Right atrium auricular region (tissue), 2 donors: ENCODE data around the gene C11orf21. TPM values are rescaled to one million over a fixed set of nuclear protein-coding genes. Genes with fewer than 3 reads are reported as not detected.

ENCODE experiments used
- DNase-seq: peaks from one replicate; pipeline ENCODE4 v3.0.0-alpha.2; 2019; ENCODE audit warnings: low spot score
- H3K27ac ChIP-seq, 2 donors: fragments of 200-600 bp; sonication (generic); 1 replicate in 1 of 2; 2 replicates in 1 of 2; pipeline ENCODE4 v1.5.1; 2016 to 2019
- H3K27me3 ChIP-seq, 2 donors: fragments of 200-600 bp; sonication (generic); one replicate each; pipeline versions ENCODE4 v1.5.1 to v1.6.0; 2017 to 2019
- H3K36me3 ChIP-seq: fragments of 200-600 bp; sonication (generic); one replicate; pipeline ENCODE4 v1.5.1; 2016
- H3K4me1 ChIP-seq, 2 donors: fragments of 200-600 bp; sonication (generic); one replicate each; pipeline versions ENCODE4 v1.5.1 to v1.6.0; 2017 to 2019
- H3K4me3 ChIP-seq, 2 donors: fragments of 200-600 bp; sonication (generic); 1 replicate in 1 of 2; 2 replicates in 1 of 2; pipeline ENCODE4 v1.5.1; 2017 to 2019; ENCODE audit warnings: mild to moderate bottlenecking in 1 of 2, moderate library complexity in 1 of 2
- H3K9me3 ChIP-seq, 2 donors: fragments of 200-600 bp; sonication (generic); one replicate each; pipeline ENCODE4 v1.5.1; 2019
- CTCF ChIP-seq, 2 donors: fragments of 200-600 bp; sonication (generic); IDR thresholded peaks; one replicate each; pipeline ENCODE4 v1.5.1; 2019; ENCODE audit warnings: antibody characterized with exemption in 2 of 2
- total RNA-seq, 2 donors: library from RNA; depleted of rRNA; stranded (reverse); fragments of >200 nt; gene quantifications; one replicate each; pipeline ENCODE4 v1.1.0, GENCODE V29; 2016

C11orf21 gene
- total RNA-seq, 2 donors from 2014 or later = 1.4 to 11.9 TPM

GRCh38 chr11:2308713-2309112, 7.0 kb upstream of the C11orf21 start:
- Histone ChIP-seq H3K27me3 (no peaks in the 10 kb centered on the region), H3K36me3 (no peaks in the 10 kb centered on the region), H3K4me1 (peaks cover 0 to 58% of the 10 kb centered on the region in 2 donors), H3K4me3 (no peak overlapping the region), H3K9me3 (no peaks in the 10 kb centered on the region), H3K27ac (no peak overlapping the region)
- no peak for DNase-seq
- TF ChIP-seq CTCF (IDR thresholded peaks at IDR 0.05) = no peak

GRCh38 chr11:2307501-2308331, 6.0 kb upstream of the C11orf21 start:
- H3K27me3 ChIP-seq = no peaks in the 10 kb centered on the region
- TF ChIP-seq CTCF (IDR thresholded peaks at IDR 0.05) = no peak
- H3K4me3 ChIP-seq = no peak overlapping the region
- no peaks in the 10 kb centered on the region for H3K9me3 ChIP-seq
- peaks cover 0 to 61% of the 10 kb centered on the region in 2 donors for H3K4me1 ChIP-seq
- DNase-seq = no peak
- no peaks in the 10 kb centered on the region for H3K36me3 ChIP-seq
- peak overlapping the region in 1 of 2 donors; percentile 87 for H3K27ac ChIP-seq

GRCh38 chr11:2306877-2307500, 5.3 kb upstream of the C11orf21 start:
- H3K36me3 ChIP-seq = no peaks in the 10 kb centered on the region
- no peaks in the 10 kb centered on the region for H3K27me3 ChIP-seq
- no peak for TF ChIP-seq CTCF (IDR thresholded peaks at IDR 0.05)
- H3K27ac ChIP-seq = peak overlapping the region in 1 of 2 donors; percentile 87
- DNase-seq = no peak
- peaks cover 0 to 58% of the 10 kb centered on the region in 2 donors for H3K4me1 ChIP-seq
- H3K9me3 ChIP-seq = no peaks in the 10 kb centered on the region
- no peak overlapping the region for H3K4me3 ChIP-seq

GRCh38 chr11:2306452-2306823, 4.7 kb upstream of the C11orf21 start:
- Histone ChIP-seq H3K4me3 (peak overlapping the region in 1 of 2 donors; percentile 9), H3K27ac (peak overlapping the region; percentile 83 to 87), H3K9me3 (no peaks in the 10 kb centered on the region), H3K4me1 (peaks cover 0 to 53% of the 10 kb centered on the region in 2 donors), H3K27me3 (no peaks in the 10 kb centered on the region), H3K36me3 (no peaks in the 10 kb centered on the region)
- TF ChIP-seq CTCF (IDR thresholded peaks at IDR 0.05) = no peak
- DNase-seq = peak; percentile 71

GRCh38 chr11:2305788-2306451, 4.2 kb upstream of the C11orf21 start:
- H3K27ac ChIP-seq = peak overlapping the region; percentile 83 to 87
- H3K4me3 ChIP-seq = peak overlapping the region in 1 of 2 donors; percentile 24
- H3K36me3 ChIP-seq = no peaks in the 10 kb centered on the region
- H3K27me3 ChIP-seq = no peaks in the 10 kb centered on the region
- H3K9me3 ChIP-seq = no peaks in the 10 kb centered on the region
- no peak for TF ChIP-seq CTCF (IDR thresholded peaks at IDR 0.05)
- peak; percentile 61 for DNase-seq
- peaks cover 0 to 56% of the 10 kb centered on the region in 2 donors for H3K4me1 ChIP-seq
